GM18870 (cell line): ENCODE measurements around the gene ATAD3B.
"Not testable (repeated sequence)": the region's sequence is repeated elsewhere in the genome, so short reads cannot be mapped to it uniquely, and the experiment has no call there.

Experiments used
- ATAC-seq: cut with Tn5 transposase; IDR thresholded peaks from one replicate; pipeline ENCODE4 v1.9.1; 2021; ENCODE audit warnings: moderate library complexity; ENCODE audit not compliant: unreplicated experiment

ATAD3B gene

GRCh38 chr1:1529936-1530335 is 58.4 kb downstream of the ATAD3B start:
- no peak for ATAC-seq

GRCh38 chr1:1531947-1532346 is 60.4 kb downstream of the ATAD3B start:
- ATAC-seq: no peak

- ATAC-seq: not testable (repeated sequence)
Observed at GRCh38 chr1:1533176-1533893, 61.8 kb downstream of the ATAD3B start.

GRCh38 chr1:1533894-1534291 is 62.3 kb downstream of the ATAD3B start:
- not testable (repeated sequence) for ATAC-seq

GRCh38 chr1:1534401-1535154 is 63.0 kb downstream of the ATAD3B start:
- no peak for ATAC-seq

- ATAC-seq: no peak
Observed at GRCh38 chr1:1535201-1536018, 63.8 kb downstream of the ATAD3B start.

- ATAC-seq: no peak
Observed at GRCh38 chr1:1536019-1536937, 64.7 kb downstream of the ATAD3B start.

GRCh38 chr1:1536938-1537546 is 65.5 kb downstream of the ATAD3B start:
- no peak for ATAC-seq

- ATAC-seq: no peak
Observed at GRCh38 chr1:1537626-1538250, 66.2 kb downstream of the ATAD3B start.

- no peak for ATAC-seq
Observed at GRCh38 chr1:1538334-1538733, 66.8 kb downstream of the ATAD3B start.

- ATAC-seq: no peak
Observed at GRCh38 chr1:1538989-1539309, 67.4 kb downstream of the ATAD3B start.

- no peak for ATAC-seq
Observed at GRCh38 chr1:1539310-1540089, 67.9 kb downstream of the ATAD3B start.

- no peak for ATAC-seq
Observed at GRCh38 chr1:1540090-1540817, 68.7 kb downstream of the ATAD3B start, which contains the start of gene TMEM240. Gene TMEM240 (minus strand): TSS chr1:1540624. CDS start chr1:1540346, 278 bp downstream.

- no peak for ATAC-seq
Observed at GRCh38 chr1:1540818-1541628, 69.5 kb downstream of the ATAD3B start.

- no peak for ATAC-seq
Observed at GRCh38 chr1:1541956-1542765, 70.6 kb downstream of the ATAD3B start.
